Mesenchymal stem cell (in vitro differentiated cells and primary cell): Measurements from ENCODE around the gene ATPAF1.
"Not testable (repeated sequence)": the region's sequence is repeated elsewhere in the genome, so short reads cannot be mapped to it uniquely, and the experiment has no call there.

Experiments used
- DNase-seq: peaks from one replicate; pipeline ENCODE4 v3.0.0-alpha.2; 2013
- H2AFZ ChIP-seq: one replicate; pipeline ENCODE4 v1.6.1; 2013; ENCODE audit warnings: low read depth, mild to moderate bottlenecking, control low read depth, inconsistent platforms, low read length, moderate library complexity
- H2AK5ac ChIP-seq: 2 replicates; pipeline ENCODE4 v1.6.1; 2013; ENCODE audit warnings: low read length, moderate library complexity, mild to moderate bottlenecking, inconsistent platforms; ENCODE audit not compliant: severe bottlenecking
- H2BK120ac ChIP-seq: one replicate; pipeline ENCODE4 v1.6.1; 2013; ENCODE audit warnings: low read depth, mild to moderate bottlenecking, inconsistent platforms, low read length, moderate library complexity
- H2BK12ac ChIP-seq, 2 experiments: one replicate each; pipeline ENCODE4 v1.6.1; 2013; ENCODE audit warnings: inconsistent platforms in 2 of 2, low read length in 2 of 2, mild to moderate bottlenecking in 2 of 2, moderate library complexity in 2 of 2, control low read depth in 1 of 2
- H2BK15ac ChIP-seq: one replicate; pipeline ENCODE4 v1.6.1; 2013; ENCODE audit warnings: mild to moderate bottlenecking, low read depth, inconsistent platforms; ENCODE audit not compliant: poor library complexity, severe bottlenecking
- H2BK5ac ChIP-seq: 2 replicates; pipeline ENCODE4 v1.6.1; 2013; ENCODE audit warnings: low read depth, mild to moderate bottlenecking, low read length, control low read depth, inconsistent platforms; ENCODE audit not compliant: poor library complexity, severe bottlenecking
- H3K14ac ChIP-seq, 2 experiments: one replicate each; pipeline ENCODE4 v1.6.1; 2013; ENCODE audit warnings: inconsistent platforms in 2 of 2, low read length in 2 of 2, control low read depth in 1 of 2, mild to moderate bottlenecking in 1 of 2, moderate library complexity in 1 of 2
- H3K18ac ChIP-seq, 2 experiments: one replicate each; pipeline ENCODE4 v1.6.1; 2013; ENCODE audit warnings: inconsistent platforms in 2 of 2, low read length in 2 of 2, control low read depth in 1 of 2, low read depth in 1 of 2, mild to moderate bottlenecking in 1 of 2
- H3K23ac ChIP-seq, 2 experiments: one replicate each; pipeline ENCODE4 v1.6.1; 2013; ENCODE audit warnings: inconsistent platforms in 2 of 2, low read length in 2 of 2, mild to moderate bottlenecking in 2 of 2, moderate library complexity in 2 of 2, control low read depth in 1 of 2
- H3K27ac ChIP-seq: 2 replicates; pipeline ENCODE4 v1.5.1; 2013; ENCODE audit warnings: mild to moderate bottlenecking, moderate library complexity, low read length, control low read depth, inconsistent platforms; ENCODE audit not compliant: poor library complexity, severe bottlenecking
- H3K27me3 ChIP-seq, 2 experiments: 2 replicates each; pipeline versions ENCODE4 v1.6.1 to v1.7.0; 2013; ENCODE audit warnings: low read length in 2 of 2, mild to moderate bottlenecking in 2 of 2, moderate library complexity in 2 of 2, control low read depth in 1 of 2, inconsistent platforms in 1 of 2; ENCODE audit not compliant: control insufficient read depth in 1 of 2, insufficient read depth in 1 of 2
- H3K36me3 ChIP-seq, 2 experiments: 2 replicates each; pipeline versions ENCODE4 v1.6.1 to v1.7.0; 2013; ENCODE audit warnings: low read length in 2 of 2, control low read depth in 1 of 2, inconsistent platforms in 1 of 2, low read depth in 1 of 2, mild to moderate bottlenecking in 1 of 2; ENCODE audit not compliant: insufficient read depth in 2 of 2, control insufficient read depth in 1 of 2
- H3K4ac ChIP-seq, 2 experiments: one replicate each; pipeline ENCODE4 v1.6.1; 2013; ENCODE audit warnings: inconsistent platforms in 2 of 2, low read length in 2 of 2, mild to moderate bottlenecking in 2 of 2, moderate library complexity in 2 of 2, control low read depth in 1 of 2, low read depth in 1 of 2
- H3K4me1 ChIP-seq: 2 replicates; pipeline ENCODE4 v1.6.1; 2013; ENCODE audit warnings: low read depth, low read length, control low read depth; ENCODE audit not compliant: control insufficient read depth, insufficient read depth
- H3K4me2 ChIP-seq: 2 replicates; pipeline ENCODE4 v1.6.1; 2013; ENCODE audit warnings: low read length, mild to moderate bottlenecking, inconsistent platforms; ENCODE audit not compliant: poor library complexity, severe bottlenecking
- H3K4me3 ChIP-seq, 2 experiments: 2 replicates each; pipeline versions ENCODE4 v1.5.1 to v1.7.0; 2013; ENCODE audit warnings: low read length in 2 of 2, mild to moderate bottlenecking in 2 of 2, control low read depth in 1 of 2, low read depth in 1 of 2; ENCODE audit not compliant: insufficient read depth in 1 of 2
- H3K79me1 ChIP-seq: replicated peaks from 2 replicates; pipeline ENCODE4 v1.6.1; 2013; ENCODE audit warnings: mild to moderate bottlenecking, control low read depth, low read length, inconsistent platforms; ENCODE audit not compliant: poor library complexity, severe bottlenecking
- H3K9ac ChIP-seq: 2 replicates; pipeline ENCODE4 v1.7.0; 2013; ENCODE audit warnings: mild to moderate bottlenecking, low read length, moderate library complexity
- H3K9me3 ChIP-seq: 2 replicates; pipeline ENCODE4 v1.7.0; 2013; ENCODE audit warnings: mild to moderate bottlenecking, low read length; ENCODE audit not compliant: control insufficient read depth
- H4K8ac ChIP-seq: one replicate; pipeline ENCODE4 v1.6.1; 2013; ENCODE audit warnings: inconsistent platforms, mild to moderate bottlenecking, low read length, moderate library complexity
- H4K91ac ChIP-seq: one replicate; pipeline ENCODE4 v1.6.1; 2013; ENCODE audit warnings: mild to moderate bottlenecking, low read length, inconsistent platforms
- WGBS: methylation state at CpG from one replicate; pipeline ENCODE4 v1.1.7; 2013; ENCODE audit warnings: mixed read lengths; 5-methylcytosine and 5-hydroxymethylcytosine counted together

Gene ATPAF1

DNA sequence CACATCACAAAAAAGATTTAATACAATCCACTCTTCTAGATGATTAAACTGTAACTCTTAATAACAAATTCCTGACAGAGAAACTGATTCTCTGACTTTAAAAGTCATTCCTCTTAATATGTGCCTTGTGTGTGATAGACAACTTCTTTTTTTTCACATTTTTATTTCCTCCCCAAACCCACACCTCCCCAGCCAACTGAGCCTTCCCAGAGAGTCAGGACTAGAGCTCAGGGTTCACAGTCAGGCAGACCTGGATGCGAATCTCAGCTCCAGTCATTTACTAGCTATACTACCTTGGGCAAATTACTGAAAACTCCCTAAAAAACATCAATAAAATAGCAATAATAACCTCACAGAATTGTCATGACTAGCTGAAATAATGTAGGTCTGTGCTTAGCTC, 14.2 kb downstream of the ATPAF1 start:
- Histone ChIP-seq H2AFZ (no peak overlapping the region), H2BK12ac (no peak overlapping the region), H3K9me3 (peaks cover 12% of the 10 kb centered on the region), H3K4me2 (no peak overlapping the region), H3K4me3 (peak overlapping the region in 1 of 2 experiments; percentile 48), H3K18ac (no peak overlapping the region), H3K27ac (no peak overlapping the region), H2BK5ac (no peak overlapping the region), H4K8ac (no peak overlapping the region), H3K14ac (no peak overlapping the region), H3K23ac (no peak overlapping the region), H3K9ac (peak overlapping the region; percentile 67), H3K79me1 (no peaks in the 10 kb centered on the region), H3K4ac (no peak overlapping the region), H3K4me1 (no peaks in the 10 kb centered on the region), H2AK5ac (no peak overlapping the region), H3K36me3 (peaks cover 5 to 67% of the 10 kb centered on the region in 2 experiments), H3K27me3 (no peaks in the 10 kb centered on the region), H2BK120ac (no peak overlapping the region), H4K91ac (no peak overlapping the region), H2BK15ac (no peak overlapping the region)
- DNase-seq = no peak
- 100% methylated on average over 1 of the region's 1 CpG for WGBS

DNA sequence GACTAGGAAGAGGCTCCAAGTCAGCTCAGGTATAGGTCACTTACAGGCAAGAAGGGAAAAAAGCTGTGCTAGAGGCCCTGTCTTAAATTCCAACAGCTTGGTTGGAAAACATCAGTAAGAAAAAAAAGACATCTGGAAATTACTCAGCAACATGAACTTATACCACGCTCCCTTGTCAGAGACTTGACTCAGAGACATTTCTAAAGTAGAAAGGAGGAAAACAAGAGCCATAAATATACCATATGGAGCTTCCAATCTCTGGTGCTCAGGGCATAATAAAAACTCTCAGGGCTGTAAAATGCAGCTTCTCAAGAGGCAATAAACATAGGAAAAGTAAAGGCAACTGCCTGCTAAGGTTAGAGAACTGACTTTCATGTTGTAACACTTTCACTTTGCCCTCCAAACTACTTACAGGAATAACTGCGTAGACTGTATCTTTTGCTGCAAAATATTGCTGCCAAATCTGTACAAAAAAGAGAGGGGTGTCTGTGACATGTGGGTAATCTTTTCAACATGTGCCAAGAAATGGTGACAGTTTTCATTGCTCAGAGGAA, 14.7 kb downstream of the ATPAF1 start:
- Histone ChIP-seq H3K4ac (no peak overlapping the region), H3K36me3 (peaks cover 9 to 71% of the 10 kb centered on the region in 2 experiments), H3K27ac (no peak overlapping the region), H3K4me3 (peak overlapping the region in 1 of 2 experiments; percentile 48), H3K14ac (no peak overlapping the region), H3K9ac (peak overlapping the region; percentile 67), H2AFZ (no peak overlapping the region), H3K9me3 (peaks cover 12% of the 10 kb centered on the region), H3K4me2 (no peak overlapping the region), H2BK15ac (no peak overlapping the region), H2BK5ac (no peak overlapping the region), H3K27me3 (no peaks in the 10 kb centered on the region), H2BK12ac (no peak overlapping the region), H3K18ac (no peak overlapping the region), H2AK5ac (no peak overlapping the region), H4K8ac (no peak overlapping the region), H3K4me1 (no peaks in the 10 kb centered on the region), H3K79me1 (no peaks in the 10 kb centered on the region), H3K23ac (no peak overlapping the region), H4K91ac (no peak overlapping the region), H2BK120ac (no peak overlapping the region)
- WGBS = 29% methylated on average over 1 of the region's 2 CpGs
- DNase-seq = peak; percentile 46

- no peaks in the 10 kb centered on the region for H3K27me3 ChIP-seq
- H4K91ac ChIP-seq = no peak overlapping the region
- no peak overlapping the region for H2BK120ac ChIP-seq
- H3K18ac ChIP-seq = no peak overlapping the region
- no peak overlapping the region for H3K4me2 ChIP-seq
- H2AFZ ChIP-seq = no peak overlapping the region
- no peak overlapping the region for H2BK15ac ChIP-seq
- no peak overlapping the region for H3K23ac ChIP-seq
- peaks cover 16% of the 10 kb centered on the region for H3K9me3 ChIP-seq
- no peak for DNase-seq
- WGBS = 97% methylated on average over 3 of the region's 6 CpGs
- no peak overlapping the region for H3K27ac ChIP-seq
- H3K4ac ChIP-seq = no peak overlapping the region
- H2AK5ac ChIP-seq = no peak overlapping the region
- H3K79me1 ChIP-seq = no peaks in the 10 kb centered on the region
- H4K8ac ChIP-seq = no peak overlapping the region
- H3K4me3 ChIP-seq = no peak overlapping the region
- no peak overlapping the region for H2BK12ac ChIP-seq
- H3K9ac ChIP-seq = no peak overlapping the region
- H3K36me3 ChIP-seq = peaks cover 15 to 66% of the 10 kb centered on the region in 2 experiments
- no peaks in the 10 kb centered on the region for H3K4me1 ChIP-seq
- no peak overlapping the region for H2BK5ac ChIP-seq
- H3K14ac ChIP-seq = no peak overlapping the region
These were observed 15.7 kb downstream of the ATPAF1 start for GRCh38 chr1:46652321-46653100.

DNA sequence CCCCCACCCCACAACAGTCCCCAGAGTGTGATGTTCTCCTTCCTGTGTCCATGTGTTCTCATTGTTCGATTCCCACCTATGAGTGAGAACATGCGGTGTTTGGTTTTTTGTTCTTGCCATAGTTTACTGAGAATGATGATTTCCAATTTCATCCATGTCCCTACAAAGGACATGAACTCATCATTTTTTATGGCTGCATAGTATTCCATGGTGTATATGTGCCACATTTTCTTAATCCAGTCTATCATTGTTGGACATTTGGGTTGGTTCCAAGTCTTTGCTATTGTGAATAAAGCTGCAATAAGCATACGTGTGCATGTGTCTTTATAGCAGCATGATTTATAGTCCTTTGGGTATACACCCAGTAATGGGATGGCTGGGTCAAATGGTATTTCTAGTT, 17.0 kb downstream of the ATPAF1 start:
- H3K27ac ChIP-seq, H4K91ac ChIP-seq, H3K14ac ChIP-seq: not testable (repeated sequence)

More for the DNA sequence above, 17.0 kb downstream of the ATPAF1 start:
- no CpG with 5 or more reads among the region's 3 CpGs for WGBS
- not testable (repeated sequence) for H3K27me3 ChIP-seq, H3K79me1 ChIP-seq, H2BK120ac ChIP-seq, H2AK5ac ChIP-seq, H3K4me2 ChIP-seq, H2AFZ ChIP-seq, H3K9ac ChIP-seq, H4K8ac ChIP-seq, H3K4me1 ChIP-seq, H3K4ac ChIP-seq, DNase-seq, H3K18ac ChIP-seq, H2BK12ac ChIP-seq, H2BK5ac ChIP-seq, H3K4me3 ChIP-seq, H2BK15ac ChIP-seq, H3K23ac ChIP-seq
- Histone ChIP-seq H3K9me3 (peaks cover 22% of the 10 kb centered on the region), H3K36me3 (peaks cover 15 to 59% of the 10 kb centered on the region in 2 experiments)
